Body of pancreas (tissue), 4 donors: ENCODE data around the gene TMEM130. TPM values are rescaled to one million over a fixed set of nuclear protein-coding genes. Genes with fewer than 3 reads are reported as not detected.

Source experiments
- ATAC-seq: fragments of 150-250 bp; one replicate; pipeline ENCODE4 v1.9.1; 2016
- DNase-seq, 4 donors: peaks; one replicate each; pipeline ENCODE4 v3.0.0-alpha.2; 2019
- H3K27ac ChIP-seq, 4 donors: fragments of 200-600 bp; sonication (generic); 1 replicate in 3 of 4; 2 replicates in 1 of 4; pipeline versions ENCODE4 v1.5.1 to v1.6.1; 2016 to 2019; ENCODE audit warnings: mild to moderate bottlenecking in 1 of 4, mixed read lengths in 1 of 4, moderate library complexity in 1 of 4
- H3K27me3 ChIP-seq, 2 donors: fragments of 200-600 bp; sonication (generic); one replicate each; pipeline ENCODE4 v1.6.0; 2016; ENCODE audit warnings: mild to moderate bottlenecking in 1 of 2
- H3K36me3 ChIP-seq, 2 donors: fragments of 200-600 bp; sonication (generic); replicated peaks in 1 of 2; 2 replicates each; pipeline ENCODE4 v1.5.1; 2016; ENCODE audit warnings: low read depth in 2 of 2; ENCODE audit not compliant: insufficient read depth in 1 of 2
- H3K4me1 ChIP-seq: fragments of 200-600 bp; sonication (generic); one replicate; pipeline ENCODE4 v1.6.0; 2016
- H3K4me3 ChIP-seq, 2 donors: fragments of 200-600 bp; sonication (generic); 1 replicate in 1 of 2; 2 replicates in 1 of 2; pipeline ENCODE4 v1.5.1; 2016 to 2019
- H3K9me3 ChIP-seq, 3 donors: fragments of 200-600 bp; sonication (generic); 1 replicate in 2 of 3; 2 replicates in 1 of 3; pipeline ENCODE4 v1.5.1; 2016
- POLR2A ChIP-seq, 3 donors: fragments of 450-650 bp; IDR thresholded peaks; one replicate each; pipeline ENCODE4 v1.6.1; 2016; ENCODE audit warnings: antibody characterized with exemption in 3 of 3, mild to moderate bottlenecking in 2 of 3
- WGBS, 2 donors: methylation state at CpG; one replicate each; pipeline ENCODE4 v1.1.5; 2017; 5-methylcytosine and 5-hydroxymethylcytosine counted together
- intact Hi-C: fragments of 100-400 bp; cut with DNase I; formaldehyde crosslinking; loops from one replicate; pipeline ENCODE4 v1.15.1; 2023
- total RNA-seq, 2 donors: library from RNA; depleted of rRNA; stranded (reverse); fragments of >200 nt; gene quantifications; one replicate each; pipeline ENCODE4 v1.1.0, GENCODE V29; 2016
- TF ChIP-seq, protein P1 (sequence below), 7 experiments: fragments of 450-650 bp in 4 of 7; fragments of 200-600 bp in 3 of 7; sonication (generic) in 3 of 7; IDR thresholded peaks; one replicate each; pipeline ENCODE4 v1.5.1; 2016 to 2019; ENCODE audit warnings: antibody characterized with exemption in 7 of 7

The TMEM130 gene
- total RNA-seq, 2 donors from 2014 or later = 0.52 to 0.66 TPM

DNA sequence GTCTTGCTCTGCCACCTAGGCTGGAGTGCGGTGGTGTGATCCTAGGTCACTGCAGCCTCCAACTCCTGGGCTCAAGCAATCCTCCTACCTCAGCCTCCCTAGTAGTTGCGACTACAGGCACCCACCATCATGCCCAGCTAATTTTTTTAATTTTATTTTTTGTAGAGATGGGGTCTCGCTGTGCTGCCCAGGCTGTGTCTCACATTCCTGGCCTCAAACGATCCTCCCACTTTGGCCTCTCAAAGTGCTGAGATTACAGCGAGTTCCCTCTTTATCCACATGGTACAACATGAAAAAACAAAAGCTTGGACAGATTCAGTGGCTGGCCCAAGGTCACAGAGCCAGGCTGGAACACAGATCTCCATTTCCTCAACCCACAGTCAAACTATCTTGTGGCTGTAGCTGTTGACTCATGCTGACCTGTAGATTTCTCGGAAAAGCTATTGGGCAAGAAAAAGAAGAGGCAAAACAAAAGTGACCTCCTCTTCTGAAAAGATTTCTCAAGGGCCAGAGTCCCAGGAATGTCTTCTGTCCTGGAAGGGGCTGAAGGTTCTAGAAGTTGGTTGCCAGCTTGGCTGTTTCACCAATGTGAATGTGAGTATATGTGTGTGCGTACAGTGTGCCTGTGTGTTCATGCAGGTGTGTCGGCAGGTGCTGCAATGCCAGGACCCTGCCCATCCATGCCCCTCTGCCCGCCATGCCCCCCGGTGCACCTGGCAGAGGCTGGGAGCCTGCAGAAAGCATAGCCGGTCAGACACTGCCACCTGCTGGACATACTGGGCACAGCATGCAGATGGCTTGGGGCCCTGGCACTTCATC is 28.4 kb downstream of the TMEM130 start:
- DNase-seq (peak; percentile 73 to 81 (median 79)), ATAC-seq (peak; percentile 90)
- TF ChIP-seq POLR2A (IDR thresholded peaks at IDR 0.05) = no peak
- TF ChIP-seq, protein P1, sequence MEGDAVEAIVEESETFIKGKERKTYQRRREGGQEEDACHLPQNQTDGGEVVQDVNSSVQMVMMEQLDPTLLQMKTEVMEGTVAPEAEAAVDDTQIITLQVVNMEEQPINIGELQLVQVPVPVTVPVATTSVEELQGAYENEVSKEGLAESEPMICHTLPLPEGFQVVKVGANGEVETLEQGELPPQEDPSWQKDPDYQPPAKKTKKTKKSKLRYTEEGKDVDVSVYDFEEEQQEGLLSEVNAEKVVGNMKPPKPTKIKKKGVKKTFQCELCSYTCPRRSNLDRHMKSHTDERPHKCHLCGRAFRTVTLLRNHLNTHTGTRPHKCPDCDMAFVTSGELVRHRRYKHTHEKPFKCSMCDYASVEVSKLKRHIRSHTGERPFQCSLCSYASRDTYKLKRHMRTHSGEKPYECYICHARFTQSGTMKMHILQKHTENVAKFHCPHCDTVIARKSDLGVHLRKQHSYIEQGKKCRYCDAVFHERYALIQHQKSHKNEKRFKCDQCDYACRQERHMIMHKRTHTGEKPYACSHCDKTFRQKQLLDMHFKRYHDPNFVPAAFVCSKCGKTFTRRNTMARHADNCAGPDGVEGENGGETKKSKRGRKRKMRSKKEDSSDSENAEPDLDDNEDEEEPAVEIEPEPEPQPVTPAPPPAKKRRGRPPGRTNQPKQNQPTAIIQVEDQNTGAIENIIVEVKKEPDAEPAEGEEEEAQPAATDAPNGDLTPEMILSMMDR (IDR thresholded peaks at IDR 0.05) = peak; percentile 89 to 97 (median 96)
- no peak overlapping the region for H3K4me3 ChIP-seq
- H3K4me1 ChIP-seq = peaks cover 16% of the 10 kb centered on the region
- intact Hi-C loops = loop anchor here (5.0 to 10.0 kb wide), 2 partner anchors 97 to 409 kb away; no protein-coding TSS in a partner anchor
- 32 to 39% methylated on average over 6 to 11 of the region's 11 CpGs for WGBS, 2 donors
- no peaks in the 10 kb centered on the region for H3K27me3 ChIP-seq
- H3K9me3 ChIP-seq = no peaks in the 10 kb centered on the region
- no peaks in the 10 kb centered on the region for H3K36me3 ChIP-seq
- H3K27ac ChIP-seq = peak overlapping the region; percentile 54 to 69 (median 60)

DNA sequence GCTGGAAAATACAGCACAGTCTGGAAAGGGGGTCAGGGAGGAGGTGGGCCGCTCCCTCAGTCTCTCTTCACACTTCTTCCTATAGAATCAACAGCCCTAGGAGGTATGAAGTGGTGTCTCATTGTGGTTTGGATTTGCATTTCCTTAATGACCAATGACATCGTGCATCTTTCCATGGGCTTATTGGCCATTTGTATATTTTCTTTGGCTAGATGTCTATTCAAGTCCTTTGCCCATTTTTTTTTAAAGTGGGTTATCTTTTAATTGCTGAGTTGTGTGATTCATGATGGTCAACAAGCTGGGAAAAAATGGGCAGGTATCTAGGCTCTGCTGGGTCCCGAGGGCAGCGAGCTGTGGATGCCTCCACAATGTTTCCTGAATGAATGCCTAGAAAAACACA is 29.1 kb downstream of the TMEM130 start:
- Histone ChIP-seq H3K9me3 (no peaks in the 10 kb centered on the region), H3K27me3 (no peaks in the 10 kb centered on the region), H3K4me3 (no peak overlapping the region), H3K36me3 (no peaks in the 10 kb centered on the region), H3K27ac (peak overlapping the region in 2 of 4 donors; percentile 57 to 69), H3K4me1 (peaks cover 16% of the 10 kb centered on the region)
- intact Hi-C loops = loop anchor here (5.0 to 10.0 kb wide), 2 partner anchors 96 to 408 kb away; no protein-coding TSS in a partner anchor
- DNase-seq = no peak
- ATAC-seq = no peak
- 43 to 45% methylated on average over 4 of the region's 4 CpGs for WGBS, 2 donors
- no peak for TF ChIP-seq POLR2A (IDR thresholded peaks at IDR 0.05)
- TF ChIP-seq, protein P1 (IDR thresholded peaks at IDR 0.05) = no peak

DNA sequence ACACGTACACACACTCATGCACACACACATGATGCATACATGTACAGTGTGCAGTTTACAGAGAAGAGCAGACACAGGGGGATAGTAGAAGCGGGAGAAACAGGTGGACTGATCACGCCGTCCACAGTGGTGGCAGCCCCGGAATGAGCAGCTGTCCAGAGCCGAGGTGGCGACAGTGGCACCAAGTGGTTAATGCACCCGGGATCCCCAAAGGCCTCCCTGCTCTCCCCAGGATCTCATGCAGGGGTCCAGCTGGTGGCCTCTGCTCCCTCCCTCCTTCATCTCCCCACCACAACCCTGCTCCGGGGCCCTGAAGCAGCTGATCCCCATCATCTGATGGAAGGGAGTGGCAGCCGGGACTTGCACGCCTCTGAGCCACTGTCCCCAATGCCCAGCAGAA is 29.7 kb downstream of the TMEM130 start:
- Histone ChIP-seq H3K27me3 (no peaks in the 10 kb centered on the region), H3K4me1 (peaks cover 16% of the 10 kb centered on the region), H3K27ac (no peak overlapping the region), H3K9me3 (no peaks in the 10 kb centered on the region), H3K4me3 (no peak overlapping the region), H3K36me3 (no peaks in the 10 kb centered on the region)
- 67 to 77% methylated on average over 9 to 11 of the region's 11 CpGs for WGBS, 2 donors
- no peak for TF ChIP-seq POLR2A (IDR thresholded peaks at IDR 0.05)
- ATAC-seq (no peak), DNase-seq (no peak)
- intact Hi-C loops = loop anchor here (5.0 to 10.0 kb wide), 2 partner anchors 95 to 408 kb away; no protein-coding TSS in a partner anchor

DNA sequence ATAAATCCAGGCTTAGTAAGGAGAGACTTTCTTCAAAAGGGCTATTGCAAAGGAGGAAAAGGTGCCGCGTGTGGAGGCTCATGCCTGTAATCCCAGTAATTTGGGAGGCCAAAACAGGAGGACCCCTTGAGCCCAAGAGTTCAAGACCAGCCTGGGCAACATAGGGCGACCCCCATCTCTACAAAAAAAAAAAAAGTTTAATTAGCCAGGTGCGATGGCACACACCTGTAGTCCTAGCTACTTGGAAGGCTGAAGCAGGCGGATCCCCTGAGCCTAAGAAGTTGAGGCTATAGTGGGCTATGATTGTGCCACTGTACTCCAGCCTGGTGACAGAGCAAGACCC is 32.2 kb downstream of the TMEM130 start:
- TF ChIP-seq, protein P1 (IDR thresholded peaks at IDR 0.05) = no peak
- TF ChIP-seq POLR2A (IDR thresholded peaks at IDR 0.05) = no peak
- intact Hi-C loops = no loop called here
- DNase-seq (no peak), ATAC-seq (no peak)
- 68 to 70% methylated on average over 5 of the region's 5 CpGs for WGBS, 2 donors
- Histone ChIP-seq H3K36me3 (no peaks in the 10 kb centered on the region), H3K9me3 (no peaks in the 10 kb centered on the region), H3K4me3 (no peak overlapping the region), H3K27ac (no peak overlapping the region), H3K27me3 (no peaks in the 10 kb centered on the region), H3K4me1 (peaks cover 16% of the 10 kb centered on the region)

DNA sequence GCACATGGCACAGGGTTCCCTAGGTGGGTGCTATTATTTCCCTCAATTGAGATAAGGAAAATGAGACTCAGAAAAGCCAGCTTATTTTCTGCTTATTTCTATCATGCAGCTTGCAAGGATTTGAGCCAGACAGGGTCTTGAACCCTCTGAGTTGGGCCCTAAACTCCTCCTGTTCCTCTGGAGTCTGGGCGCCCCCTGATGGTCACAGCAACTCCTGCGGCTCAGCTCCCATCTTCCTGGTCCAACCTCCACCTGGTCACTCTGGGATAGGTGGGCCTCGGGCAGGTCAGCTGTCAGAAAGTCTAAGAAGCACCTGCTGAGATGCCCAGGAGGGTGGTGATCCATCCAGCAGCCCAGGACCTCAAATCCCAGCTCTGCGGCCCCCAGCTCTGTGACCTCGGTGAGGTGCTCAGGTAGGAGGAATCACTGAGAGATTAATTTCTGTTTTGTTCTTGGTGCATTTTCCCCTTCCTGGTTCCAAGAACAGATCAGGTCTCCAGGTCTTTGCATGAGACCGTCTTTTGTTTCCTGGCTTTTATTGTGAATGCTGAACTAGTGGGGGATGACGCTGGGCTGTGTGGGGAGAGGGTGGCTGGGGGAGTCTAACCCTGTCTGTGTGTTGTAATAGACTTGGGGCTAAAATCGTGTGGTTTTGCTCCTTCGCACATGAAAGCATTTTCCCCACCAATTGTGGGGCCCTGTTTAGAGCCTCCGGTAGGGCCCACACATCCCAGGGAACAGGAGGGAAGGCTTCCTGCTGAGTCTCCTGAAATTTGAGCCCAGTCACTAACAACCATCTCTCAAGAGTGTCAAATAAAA is 32.8 kb downstream of the TMEM130 start:
- 36 to 46% methylated on average over 8 to 10 of the region's 10 CpGs for WGBS, 2 donors
- no peaks in the 10 kb centered on the region for H3K27me3 ChIP-seq
- H3K4me1 ChIP-seq = peaks cover 15% of the 10 kb centered on the region
- TF ChIP-seq POLR2A (IDR thresholded peaks at IDR 0.05) = no peak
- TF ChIP-seq, protein P1 (IDR thresholded peaks at IDR 0.05) = peak in 6 of 7 experiments; percentile 19 to 39 (median 24)
- no peak overlapping the region for H3K27ac ChIP-seq
- H3K36me3 ChIP-seq = no peaks in the 10 kb centered on the region
- H3K9me3 ChIP-seq = no peaks in the 10 kb centered on the region
- intact Hi-C loops = no loop called here
- DNase-seq (peak; percentile 31 to 45 (median 38)), ATAC-seq (no peak)
- H3K4me3 ChIP-seq = no peak overlapping the region
